K562 (cell line): Measurements from ENCODE around the gene GMPR. TPM values are rescaled to one million over a fixed set of nuclear protein-coding genes. Genes with fewer than 3 reads are reported as not detected.
A peak's percentile ranks its signal among the peaks of the same experiment; 100 is the strongest.

ENCODE experiments used
- CXXC5 ChIP-seq: fragments of 250-450 bp; sonication (Bioruptor Pico); IDR thresholded peaks from 2 replicates; pipeline ENCODE4 v1.8.0; 2022; ENCODE audit warnings: inconsistent platforms, mild to moderate bottlenecking, moderate library complexity
- HSF4 ChIP-seq: fragments of 250-450 bp; sonication (Bioruptor Pico); IDR thresholded peaks from 2 replicates; pipeline ENCODE4 v2.1.2; 2022; ENCODE audit warnings: mild to moderate bottlenecking, moderate library complexity, borderline replicate concordance
- MGA ChIP-seq: fragments of 450-650 bp; IDR thresholded peaks from 2 replicates; pipeline ENCODE4 v1.6.1; 2016; ENCODE audit warnings: mild to moderate bottlenecking, moderate library complexity
- NFE2L1 ChIP-seq: fragments of 450-650 bp; IDR thresholded peaks from 2 replicates; pipeline ENCODE4 v1.6.1; 2016; ENCODE audit warnings: missing genetic modification characterization, low read depth, mild to moderate bottlenecking, missing compliant biosample characterization, moderate library complexity, borderline replicate concordance
- NR2C2 ChIP-seq, 2 experiments: fragments of 200-800 bp in 1 of 2; sonication (Bioruptor generic) in 1 of 2; sonication (generic) in 1 of 2; formaldehyde crosslinking in 1 of 2; IDR thresholded peaks; 2 replicates each; pipeline versions ENCODE4 v1.6.1 to v1.8.0; 2016 to 2022; ENCODE audit warnings: mild to moderate bottlenecking in 1 of 2, missing compliant biosample characterization in 1 of 2, missing genetic modification characterization in 1 of 2, missing genetic modification reagents in 1 of 2
- PHTF2 ChIP-seq: fragments of 250-450 bp; sonication (Bioruptor Pico); IDR thresholded peaks from 2 replicates; pipeline ENCODE4 v1.5.0; 2021; ENCODE audit warnings: mild to moderate bottlenecking
- SRF ChIP-seq, 2 experiments: fragments of 250-450, 450-650 bp in 1 of 2; sonication (Bioruptor Pico) in 1 of 2; sonication (generic) in 1 of 2; formaldehyde crosslinking; IDR thresholded peaks; 2 replicates each; pipeline versions ENCODE4 v1.5.0 to v1.5.1; 2020 to 2022; ENCODE audit warnings: mild to moderate bottlenecking in 1 of 2, missing genetic modification reagents in 1 of 2
- STAT5A ChIP-seq: IDR thresholded peaks from 2 replicates; pipeline ENCODE4 v1.6.1; 2012; ENCODE audit warnings: low read length, inconsistent platforms, borderline replicate concordance
- YBX1 ChIP-seq: fragments of 450-650 bp; IDR thresholded peaks from 2 replicates; pipeline ENCODE4 v1.7.1; 2016; ENCODE audit warnings: mild to moderate bottlenecking
- ZNF41 ChIP-seq: fragments of 250-450 bp; sonication (Bioruptor Pico); conservative IDR thresholded peaks from 2 replicates; pipeline ENCODE4 v1.4.0; 2020; ENCODE audit warnings: mild to moderate bottlenecking
- ZNF518B ChIP-seq: fragments of 250-450 bp; sonication (Bioruptor Pico); IDR thresholded peaks from 2 replicates; pipeline ENCODE4 v1.5.0; 2021; ENCODE audit warnings: mild to moderate bottlenecking, moderate library complexity
- polyA plus RNA-seq, 8 experiments: library from polyadenylated mRNA; depleted of rRNA in 4 of 8; stranded (reverse) in 5 of 8; unstranded in 3 of 8; fragments of >200 nt; fragmentation: Nextera tagmentation in 2 of 8; fragmentation: Illumina TruSeq in 1 of 8; extraction: Ambion mirVana in 2 of 8; extraction: Trizol in 1 of 8; gene quantifications; 2 replicates each; pipeline versions ENCODE4 v1.2.1 to v1.2.3, GENCODE V29; 2011 to 2014; ENCODE audit warnings: inconsistent platforms in 1 of 8, missing spikeins in 1 of 8
- total RNA-seq, 7 experiments: library from RNA; depleted of rRNA in 6 of 7; stranded (reverse); fragments of >200 nt in 6 of 7; fragmentation: Illumina TruSeq in 2 of 7; extraction: Trizol in 2 of 7; gene quantifications; 2 replicates each; pipeline versions ENCODE4 v1.2.1 to v1.2.3, GENCODE V29; 2011 to 2021; ENCODE audit warnings: low replicate concordance in 1 of 7

GMPR gene
- total and polyA plus RNA-seq, 9 of the 15 experiments (the other 6 are each of a cell fraction or from before 2014, with no cell fraction given): 34.6 to 83.7 (median 49.8) TPM

GRCh38 chr6:16267428-16268263 lies 29.3 kb downstream of the GMPR start (continued):
- no peak for TF ChIP-seq ZNF518B
- TF ChIP-seq CXXC5: peak; percentile 78
- no peak for TF ChIP-seq YBX1
- TF ChIP-seq MGA: no peak; the same call in 1 of the 2 replicates
- peak; percentile 57; the same call in 1 of the 2 replicates for TF ChIP-seq ZNF41 (CRISPR knock-in tag)
- peak; percentile 95 for TF ChIP-seq STAT5A
- no peak for TF ChIP-seq NFE2L1
- no peak; the same call in 1 of the 2 replicates for TF ChIP-seq PHTF2 (CRISPR knock-in tag)
- peak; percentile 15 to 61; a peak in 2 of 4 replicates for TF ChIP-seq SRF (CRISPR knock-in tag; IDR thresholded peaks at IDR 0.05)
- peak; percentile 58; the same call in 1 of the 2 replicates for TF ChIP-seq NR2C2 (CRISPR knock-in tag; IDR thresholded peaks at IDR 0.05)
- peak; percentile 28; the same call in 1 of the 2 replicates for TF ChIP-seq NR2C2 (tag; IDR thresholded peaks at IDR 0.05)
- TF ChIP-seq HSF4 (CRISPR knock-in tag): 0 out of 2 replicates have a peak, but pooled peaks have one; percentile 18
